Superior temporal gyrus (tissue), 1 donor: ENCODE data around the gene DCANP1.

ENCODE experiments used
- DNase-seq: peaks from one replicate; pipeline ENCODE4 v3.0.0-alpha.2; 2016; ENCODE audit errors: extremely low spot score

Gene DCANP1

DNA sequence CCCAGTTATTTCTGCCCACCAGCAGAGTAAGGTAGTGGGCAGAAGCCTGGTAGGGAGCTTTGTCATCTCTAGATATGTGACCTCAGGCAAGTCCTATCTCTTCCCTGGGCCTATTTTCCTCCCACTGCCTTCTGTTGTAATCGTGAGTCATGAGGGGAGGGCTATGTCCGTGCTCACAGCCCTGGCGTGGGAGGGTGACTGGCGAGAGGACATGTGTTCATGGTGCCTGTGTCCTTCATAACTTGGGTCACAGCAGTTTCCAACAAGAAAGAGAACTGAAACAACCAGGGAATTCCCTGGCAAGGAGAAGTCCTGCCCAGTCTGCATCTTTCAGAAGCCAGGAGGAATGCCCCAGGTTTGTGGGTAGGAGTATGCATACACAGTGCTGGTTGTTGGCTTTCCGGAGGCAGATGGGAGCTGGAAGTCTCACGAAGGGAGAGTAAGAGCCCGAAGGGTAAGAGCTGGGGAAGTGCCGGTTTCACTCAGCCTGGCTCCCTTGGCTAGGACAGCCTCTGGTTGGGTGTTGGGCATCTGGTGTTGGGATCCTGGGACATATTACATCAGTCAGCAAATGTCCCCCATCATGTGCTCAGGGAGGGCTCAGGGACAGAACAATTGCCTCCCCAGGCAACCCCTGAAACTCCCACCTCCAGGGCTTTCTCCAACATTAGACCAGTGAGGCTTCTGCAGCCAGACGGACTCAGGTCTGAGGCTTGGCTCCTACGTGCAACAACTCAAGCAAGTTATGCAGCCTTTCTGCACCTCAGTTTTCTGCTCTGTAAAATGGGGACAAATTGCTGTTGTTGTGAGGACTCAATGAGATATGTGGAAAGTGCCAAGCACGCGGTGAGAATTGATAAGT, 9.3 kb upstream of the DCANP1 start:
- no peak for DNase-seq

DNA sequence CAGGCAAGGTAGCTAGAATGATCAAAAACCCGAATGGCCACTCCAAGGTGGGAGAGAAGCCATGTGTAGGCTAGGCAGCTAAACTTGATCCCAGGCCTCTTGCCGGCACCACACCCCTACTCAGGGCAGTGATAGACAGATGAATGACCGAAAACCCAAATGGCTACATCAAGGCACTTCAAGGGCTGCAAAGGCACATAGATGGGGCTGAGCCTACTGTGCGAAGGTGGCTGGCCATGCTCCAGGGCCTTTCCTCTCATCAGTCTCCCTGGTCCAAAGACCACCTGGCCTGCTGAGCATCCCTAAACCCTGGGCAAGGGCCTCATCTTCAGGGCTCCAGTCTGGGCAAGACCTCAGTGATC, 8.7 kb upstream of the DCANP1 start:
- no peak for DNase-seq

DNA sequence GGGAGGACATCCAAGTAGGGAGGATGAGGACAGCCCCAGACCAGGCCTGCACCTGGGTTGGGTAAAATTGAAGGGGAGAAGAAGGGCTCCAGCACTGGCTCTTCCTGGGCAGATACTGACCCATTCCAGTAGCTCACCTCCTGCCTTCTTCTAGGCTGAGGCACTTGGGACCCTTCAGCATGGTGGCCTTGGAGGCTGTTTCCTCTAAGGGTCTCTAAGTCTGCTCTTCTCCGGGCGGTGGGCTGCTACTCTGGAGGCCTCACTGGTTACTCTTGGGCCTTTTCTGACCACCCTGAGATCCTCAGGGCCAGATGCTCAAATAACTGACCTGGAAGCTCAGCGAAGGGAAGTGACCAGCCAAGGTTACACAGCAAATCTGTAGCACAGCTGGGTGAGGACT, 7.8 kb upstream of the DCANP1 start:
- no peak for DNase-seq

DNA sequence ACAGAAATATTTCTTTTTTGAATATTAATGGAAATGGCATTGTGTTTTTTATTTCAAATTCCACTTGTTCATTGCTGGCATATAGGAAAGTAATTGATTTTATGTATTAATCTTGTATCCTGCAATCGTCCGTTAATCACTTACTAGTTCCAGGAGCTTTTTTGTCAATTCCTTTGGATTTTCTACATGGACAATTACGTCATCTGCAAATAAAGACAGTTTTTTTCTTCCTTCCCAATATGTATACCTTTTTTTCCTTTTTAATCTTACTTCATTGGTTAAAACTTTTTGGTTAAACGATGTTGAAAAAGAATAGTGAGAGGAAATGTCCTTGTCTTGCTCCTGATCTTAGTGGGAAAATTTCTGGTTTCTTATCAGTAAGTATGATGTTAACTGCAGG, 6.5 kb upstream of the DCANP1 start:
- no peak for DNase-seq

DNA sequence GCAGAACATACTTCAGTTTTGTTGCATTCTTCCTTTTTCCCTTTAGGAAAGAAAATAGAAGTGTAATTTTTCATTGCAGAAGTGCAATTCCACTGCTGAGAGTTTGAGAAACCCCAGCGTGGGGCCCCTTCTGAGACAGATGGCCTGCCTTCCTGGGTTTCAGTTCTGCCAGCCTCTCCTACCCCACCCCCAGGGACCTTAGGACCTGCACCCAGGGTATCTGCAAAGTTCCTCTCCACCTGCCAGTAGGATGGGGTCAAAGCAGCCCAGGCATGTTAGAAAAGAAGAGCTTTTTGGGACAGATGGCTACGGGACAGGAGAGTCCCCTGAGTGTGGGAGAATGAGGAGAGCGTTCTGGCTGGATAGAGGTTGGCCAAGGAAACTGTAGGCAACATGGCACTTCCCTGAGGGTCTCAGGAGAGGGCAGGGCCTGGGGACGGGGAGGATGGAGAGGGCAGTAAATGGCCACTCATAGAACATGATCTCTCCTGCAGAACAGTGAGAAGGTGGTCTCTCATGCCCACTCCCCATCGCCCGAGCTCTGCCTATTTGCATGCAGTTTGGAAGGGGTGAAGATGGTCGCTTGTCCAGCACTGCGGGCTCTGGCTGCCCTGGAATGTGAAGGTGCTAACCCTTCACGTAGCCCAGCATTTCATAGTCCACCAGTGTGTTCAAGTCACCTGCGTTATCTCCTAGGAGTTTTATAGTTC, 5.3 kb upstream of the DCANP1 start, which contains the start of gene TIFAB:
Gene TIFAB, minus strand, starts transcription at position 31 of the 710 bp plus-strand sequence. CDS start 2,412 bp downstream, outside the sequence.
- DNase-seq = no peak

DNA sequence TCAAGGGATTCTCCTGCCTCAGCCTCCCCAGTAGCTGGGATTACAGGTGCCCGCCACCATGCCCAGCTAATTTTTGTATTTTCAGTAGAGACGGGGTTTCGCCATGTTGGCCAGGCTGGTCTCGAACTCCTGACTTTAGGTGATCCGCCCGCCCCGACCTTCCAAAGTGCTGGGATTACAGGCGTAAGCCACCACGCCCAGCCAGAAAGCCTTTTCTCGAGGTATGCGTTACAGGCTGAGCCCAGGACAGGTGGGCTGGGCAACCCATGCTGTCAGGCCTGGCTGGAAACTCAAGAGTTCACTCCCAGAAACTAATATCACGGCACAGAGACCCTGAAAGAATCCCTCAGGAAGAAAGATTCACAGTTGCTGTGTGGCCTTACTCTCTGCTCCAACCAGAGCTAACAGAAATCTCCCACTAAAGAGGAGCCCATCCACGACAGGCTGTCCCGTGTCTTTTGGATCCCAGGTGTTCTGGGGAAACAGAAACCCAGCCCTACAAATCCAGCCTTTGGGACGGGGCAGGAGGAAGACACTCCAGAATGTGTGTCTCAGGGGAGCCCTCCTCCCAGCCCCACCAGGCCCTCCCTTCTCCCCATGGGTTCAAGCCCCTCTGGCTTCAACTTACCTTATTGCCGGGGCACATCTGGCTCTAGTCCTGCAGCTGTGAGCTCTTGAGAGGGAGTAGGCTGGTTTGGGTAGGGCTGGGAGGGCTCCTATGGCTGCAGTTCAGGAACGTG, 4.6 kb upstream of the DCANP1 start:
- DNase-seq = no peak

DNA sequence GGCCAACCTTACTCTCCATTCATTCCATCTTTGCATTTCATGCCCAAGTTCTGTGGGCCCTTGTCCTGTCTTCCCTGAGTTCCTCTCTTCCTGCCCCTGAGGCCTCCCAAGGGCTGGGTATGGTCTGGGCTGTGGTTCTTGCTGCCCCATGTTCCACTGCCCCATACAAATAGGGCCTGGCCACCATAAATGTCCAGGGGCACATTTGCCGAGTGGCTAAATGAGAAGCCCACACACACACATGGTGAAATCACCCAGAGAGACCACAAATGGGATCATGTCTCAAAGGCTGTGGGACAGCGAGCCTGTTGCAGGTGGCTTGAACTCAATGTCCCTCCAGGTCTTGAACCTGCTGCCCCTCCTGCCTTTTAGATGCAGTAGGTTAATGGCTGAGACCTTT, 3.8 kb upstream of the DCANP1 start:
- DNase-seq = no peak

DNA sequence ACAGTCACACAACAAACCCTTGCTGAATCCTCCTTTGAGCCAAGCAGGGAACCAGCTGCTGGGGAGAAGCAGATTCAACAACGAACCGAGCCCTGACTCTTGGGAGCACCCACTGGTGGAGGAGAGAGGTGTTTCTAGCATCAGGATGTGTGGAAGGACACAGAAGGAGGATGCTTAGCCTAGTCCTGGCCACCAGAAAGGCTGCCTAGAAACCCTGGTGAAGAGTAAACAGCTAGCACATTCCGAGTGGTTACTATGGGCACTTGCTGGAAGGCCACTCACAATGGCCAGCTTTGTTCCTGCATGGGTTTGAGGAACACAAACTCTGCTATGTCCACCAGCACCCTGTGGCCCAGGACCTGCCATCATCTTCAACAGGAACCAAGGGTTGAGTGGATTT, 3.2 kb upstream of the DCANP1 start:
- DNase-seq = no peak

DNA sequence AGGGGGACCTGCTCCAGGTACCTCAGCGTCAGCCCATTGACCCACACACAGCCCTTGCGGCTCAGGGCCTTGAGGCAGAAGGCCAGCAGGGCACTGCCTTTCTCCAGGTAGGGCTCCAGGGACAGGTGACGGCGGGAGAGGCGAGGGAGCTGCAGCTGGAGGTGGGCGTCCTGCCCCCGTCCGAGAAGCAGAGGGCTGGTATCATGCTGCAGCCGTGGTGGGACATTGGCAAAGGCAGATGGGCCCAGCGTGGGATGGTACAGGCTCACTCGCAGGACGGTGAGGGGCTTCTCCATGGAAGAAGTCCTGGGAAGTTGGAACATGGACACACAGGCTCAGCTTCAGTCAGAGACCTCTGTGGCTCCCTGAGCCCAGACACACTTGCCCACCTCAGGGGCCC, 2.5 kb upstream of the DCANP1 start:
- no peak for DNase-seq

DNA sequence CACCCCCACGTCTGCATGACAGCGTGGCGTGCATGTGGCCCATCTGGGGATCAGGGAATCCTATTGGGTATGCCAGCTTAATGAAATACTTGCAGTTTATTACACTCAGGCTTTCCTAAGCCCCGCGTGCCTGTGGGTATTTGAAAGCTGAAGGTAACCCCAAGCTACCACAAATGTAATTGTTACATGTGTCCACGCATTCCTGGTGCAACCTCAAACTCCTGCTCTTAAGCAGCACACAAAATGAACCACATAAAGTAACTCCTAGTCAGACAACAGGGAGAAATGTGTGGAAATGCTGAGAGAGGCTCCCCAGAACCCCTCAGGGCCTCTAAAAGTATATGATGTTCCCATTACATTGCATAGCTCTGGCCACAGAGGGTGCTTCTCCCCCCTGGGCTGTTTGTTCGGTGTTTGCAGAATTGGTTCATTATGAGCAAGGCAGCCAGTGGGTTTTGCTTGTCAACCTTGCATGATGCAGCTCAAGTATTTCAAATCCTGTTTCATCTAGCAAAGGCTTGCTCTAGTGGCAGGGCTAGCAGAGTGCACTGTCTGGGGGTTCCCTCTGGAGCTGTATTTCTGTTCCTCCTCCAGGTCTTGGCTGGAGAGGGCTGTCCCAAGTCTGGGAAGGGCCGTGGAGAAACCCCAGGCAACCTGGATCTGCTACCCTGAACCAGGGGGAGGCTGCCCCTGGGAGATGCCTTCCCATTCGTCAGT, 1.8 kb upstream of the DCANP1 start:
- no peak for DNase-seq

DNA sequence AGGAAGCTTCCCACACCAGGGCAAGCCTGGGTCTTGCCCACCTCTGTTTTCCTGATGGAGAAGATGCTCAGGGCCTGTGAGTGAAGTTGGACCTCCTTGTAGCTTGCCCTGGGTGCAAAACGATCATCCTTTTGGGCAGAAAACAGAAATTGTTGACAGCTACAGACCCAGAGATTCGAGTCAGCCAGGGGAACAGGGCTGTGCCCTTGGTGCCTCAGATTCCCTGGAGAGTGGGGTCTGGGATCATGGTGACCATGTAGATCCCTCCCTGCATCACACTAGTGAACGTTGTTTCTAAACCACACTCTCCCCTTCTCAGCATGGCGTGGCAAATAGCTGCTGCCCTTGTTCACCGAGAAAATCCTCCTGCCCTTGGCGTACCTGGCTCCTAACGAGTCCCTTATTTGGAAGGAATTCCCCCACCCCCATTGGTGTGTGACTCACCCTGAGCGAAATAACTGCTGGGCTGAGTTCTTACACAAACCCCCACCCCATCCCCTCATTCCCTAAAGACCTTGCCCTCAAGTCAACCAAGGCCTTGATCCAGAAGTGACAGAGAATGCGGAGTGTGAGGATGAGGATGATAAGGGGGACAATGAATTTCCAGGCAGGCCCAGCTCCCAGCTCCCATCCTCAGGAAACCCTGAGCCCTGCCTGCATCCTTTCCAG, 1.1 kb upstream of the DCANP1 start:
- no peak for DNase-seq

DNA sequence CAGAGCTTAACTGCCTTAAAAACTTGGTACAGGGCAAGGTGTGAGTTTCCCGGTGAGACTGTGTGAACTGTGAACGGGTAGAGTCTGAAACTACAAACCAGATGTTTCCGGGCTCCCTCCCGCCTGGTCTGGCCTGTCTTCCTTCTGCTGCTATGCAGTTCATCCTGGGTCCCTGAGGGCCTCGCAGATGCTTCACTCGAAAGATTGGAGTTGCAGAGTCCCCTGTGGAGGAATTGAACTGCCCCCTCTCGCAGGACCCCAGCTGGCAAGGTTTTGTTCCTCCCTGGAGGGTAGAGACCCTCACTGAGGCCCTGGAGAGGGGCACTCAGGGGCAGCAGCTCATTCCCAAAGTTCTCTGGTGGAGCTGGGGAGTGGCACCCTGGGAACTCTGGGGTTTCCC, 533 bp downstream of the DCANP1 start:
- DNase-seq = no peak

DNA sequence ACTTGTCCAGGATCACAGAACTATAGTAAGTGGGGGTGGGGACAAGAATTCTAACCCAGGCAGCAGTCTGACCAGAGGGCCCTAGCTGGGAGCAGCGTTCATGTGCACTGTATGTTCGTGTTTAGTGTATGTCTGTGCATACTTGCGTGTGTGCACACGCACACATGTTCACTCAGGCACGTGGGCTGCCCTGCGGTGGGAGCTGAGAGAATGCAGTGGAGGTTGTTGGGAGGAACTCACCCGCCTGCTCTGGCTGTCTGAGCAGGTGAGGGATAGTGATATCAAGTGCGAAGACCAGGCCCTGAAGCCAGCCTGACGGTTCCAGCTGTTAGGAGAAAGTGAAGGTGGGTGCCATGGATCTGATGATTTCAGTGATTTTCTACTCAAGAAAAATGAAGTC, 942 bp downstream of the DCANP1 start:
- no peak for DNase-seq

DNA sequence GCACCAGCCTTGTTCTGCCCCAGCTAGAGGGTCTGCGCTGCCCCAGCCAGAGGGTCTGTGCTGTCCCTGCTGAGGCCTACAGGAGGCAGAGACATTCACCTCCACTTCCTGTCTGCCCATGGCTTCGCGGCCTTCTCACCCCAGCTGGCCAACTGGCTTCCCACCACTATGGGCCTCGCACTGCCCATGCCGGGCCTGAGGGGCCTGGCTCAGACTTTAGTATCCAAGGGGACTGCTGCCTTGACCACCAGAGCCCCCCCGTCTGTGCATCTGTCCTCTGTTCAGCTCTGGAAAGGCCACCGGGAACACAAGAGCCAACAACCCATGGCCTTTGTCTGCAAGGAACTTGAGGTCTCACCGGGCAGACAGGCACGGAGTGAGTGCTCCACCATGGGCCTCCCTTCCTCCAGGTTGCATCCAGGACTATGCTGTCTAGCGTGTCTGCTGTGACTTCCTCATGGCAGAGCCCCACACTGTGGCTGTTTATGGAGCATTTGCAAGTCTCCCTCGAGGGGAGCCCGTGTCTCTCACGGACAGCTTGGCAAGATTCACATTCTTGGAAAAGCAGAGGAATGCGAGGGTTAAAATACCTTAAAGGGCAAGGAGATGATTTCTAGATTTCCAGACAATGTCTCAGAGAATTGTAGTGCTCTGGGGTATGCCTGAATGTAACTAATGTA, 1.7 kb downstream of the DCANP1 start:
- DNase-seq = no peak

DNA sequence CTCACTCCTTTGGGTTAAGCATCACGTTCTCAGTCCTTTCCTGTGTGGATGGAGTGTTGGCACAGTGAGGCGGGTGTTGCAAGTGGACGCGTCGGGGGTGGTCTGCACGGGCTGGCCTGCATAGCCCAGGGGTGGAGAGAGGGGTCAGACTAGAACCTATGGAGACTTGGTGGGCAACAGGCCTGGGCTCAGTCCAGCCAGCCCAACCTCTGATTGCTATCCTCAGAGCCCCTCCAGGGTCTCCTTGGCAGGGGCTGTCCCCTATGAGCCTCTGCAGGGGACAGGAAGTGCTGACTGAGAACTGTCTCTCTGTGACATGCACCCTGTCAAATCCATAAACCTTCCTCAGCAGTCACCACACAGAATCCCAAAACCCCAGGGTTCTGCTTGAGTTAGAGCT, 2.3 kb downstream of the DCANP1 start:
- DNase-seq = no peak

DNA sequence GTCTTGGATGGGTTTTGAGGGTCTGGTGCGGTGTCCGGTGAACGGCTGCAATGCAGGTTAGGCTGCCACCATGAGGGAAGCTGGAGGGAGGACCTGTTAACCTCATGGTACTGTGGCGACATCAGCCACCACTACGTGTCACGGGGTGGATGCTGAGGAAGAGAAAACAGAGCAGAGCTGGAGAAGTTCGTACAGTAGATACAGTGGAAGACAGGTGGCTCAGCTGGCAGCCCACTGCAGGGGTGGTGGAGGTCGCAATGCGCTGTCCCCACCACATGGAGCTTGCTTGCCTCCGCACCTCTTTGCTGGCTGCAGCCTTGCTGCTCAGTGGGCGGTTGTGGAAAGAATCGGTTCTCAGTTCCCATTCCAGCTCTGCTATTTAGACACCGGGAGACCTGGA, 2.8 kb downstream of the DCANP1 start:
- no peak for DNase-seq

DNA sequence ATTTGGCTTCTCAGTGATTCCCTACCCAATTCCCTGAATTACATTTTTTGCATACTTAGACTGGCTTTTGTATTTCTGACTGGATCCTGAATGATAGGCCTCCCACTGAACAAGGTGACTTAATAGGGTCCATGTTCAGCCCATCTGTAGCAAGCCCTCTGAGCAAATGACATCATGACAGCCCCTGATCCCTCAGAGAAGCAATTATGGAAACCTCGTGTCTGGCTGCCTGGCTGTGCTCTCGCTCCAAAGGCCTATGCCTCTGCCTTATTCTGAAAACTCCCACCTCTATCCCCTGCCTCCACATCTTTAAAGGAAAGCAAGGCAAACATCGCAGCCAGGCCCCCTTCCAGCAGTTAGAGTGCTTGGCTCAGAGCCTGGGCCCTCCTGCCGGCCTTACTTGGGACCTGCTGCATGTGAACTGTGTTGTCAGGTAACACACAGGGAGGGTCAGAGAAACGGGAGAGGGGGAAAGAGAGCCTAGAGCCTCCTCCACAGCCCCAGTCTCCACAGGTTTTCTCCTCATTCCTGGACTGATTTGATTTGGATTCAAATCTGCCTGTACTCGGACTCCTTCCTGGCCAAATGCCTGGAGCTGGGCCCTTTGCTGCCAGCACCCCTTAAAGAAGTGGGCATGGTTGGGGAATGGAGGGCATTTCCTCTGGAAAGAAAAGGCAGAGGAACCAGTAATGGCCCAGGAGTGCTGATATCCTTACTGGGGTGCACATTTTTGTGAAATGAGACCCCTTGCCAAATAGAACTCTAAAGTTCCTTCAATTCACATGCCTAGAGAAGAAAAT, 3.8 kb downstream of the DCANP1 start:
- no peak for DNase-seq

DNA sequence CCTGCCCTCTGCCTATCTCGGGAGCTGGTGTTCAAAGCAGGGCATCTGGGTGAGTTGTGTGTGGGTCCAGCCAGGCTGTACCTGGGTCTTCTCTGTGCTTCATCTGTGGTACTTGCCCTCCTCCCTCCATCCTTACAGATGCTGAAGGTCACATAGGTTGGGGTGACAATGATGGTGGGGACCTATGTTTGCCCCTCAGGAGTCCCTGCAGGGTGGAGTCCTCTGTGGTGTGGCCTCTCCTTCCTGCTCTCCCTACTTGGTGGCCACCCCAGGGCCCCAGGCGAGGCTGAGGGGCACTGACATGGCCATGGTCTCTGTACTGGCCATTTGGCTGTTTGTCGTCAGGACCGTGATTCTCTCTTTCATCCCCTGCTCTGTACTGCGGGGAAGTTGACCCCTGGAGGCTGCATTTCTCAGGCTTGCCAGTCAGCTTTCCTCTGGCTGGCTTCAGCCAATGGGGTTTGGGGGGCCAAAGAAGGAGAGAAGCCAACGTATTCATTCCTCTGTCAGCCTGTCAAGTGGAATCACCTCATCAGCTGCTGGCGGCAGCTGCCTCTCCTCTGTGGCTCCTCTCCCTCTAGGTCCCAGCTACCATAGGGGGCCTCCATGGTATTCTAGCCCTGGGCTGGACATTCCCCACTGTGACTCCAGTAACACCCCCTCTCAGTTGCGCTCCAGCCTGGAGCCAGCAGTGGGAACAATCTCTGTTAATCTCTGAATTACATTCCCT, 4.6 kb downstream of the DCANP1 start:
- no peak for DNase-seq

DNA sequence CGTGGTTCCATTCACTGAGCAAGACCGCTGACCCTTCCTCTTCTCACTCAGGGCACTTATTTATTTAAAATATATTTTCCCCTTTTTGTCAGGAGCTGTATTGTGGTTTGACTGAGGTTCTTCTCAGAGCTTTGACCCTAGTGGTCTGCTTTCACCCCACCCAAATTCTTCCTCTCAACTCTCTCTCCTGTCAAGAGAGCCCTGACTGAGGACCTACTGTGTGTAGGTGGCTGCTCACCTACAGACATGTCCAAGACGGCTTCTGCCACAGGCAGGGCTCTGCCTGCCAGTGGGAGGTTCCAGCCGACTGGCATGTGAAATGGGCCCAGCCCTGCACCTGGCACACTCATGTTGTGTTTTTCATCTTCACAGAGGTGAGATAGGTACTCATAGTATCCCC, 5.2 kb downstream of the DCANP1 start:
- no peak for DNase-seq
